Left forelimb (tissue), 1 donor: ENCODE measurements around the gene ZNF254.
"Not testable (repeated sequence)": the region's sequence is repeated elsewhere in the genome, so short reads cannot be mapped to it uniquely, and the experiment has no call there.

Experiments used
- DNase-seq: peaks from one replicate; pipeline ENCODE4 v3.0.0-alpha.2; 2018; ENCODE audit warnings: low spot score

ZNF254 gene

DNA sequence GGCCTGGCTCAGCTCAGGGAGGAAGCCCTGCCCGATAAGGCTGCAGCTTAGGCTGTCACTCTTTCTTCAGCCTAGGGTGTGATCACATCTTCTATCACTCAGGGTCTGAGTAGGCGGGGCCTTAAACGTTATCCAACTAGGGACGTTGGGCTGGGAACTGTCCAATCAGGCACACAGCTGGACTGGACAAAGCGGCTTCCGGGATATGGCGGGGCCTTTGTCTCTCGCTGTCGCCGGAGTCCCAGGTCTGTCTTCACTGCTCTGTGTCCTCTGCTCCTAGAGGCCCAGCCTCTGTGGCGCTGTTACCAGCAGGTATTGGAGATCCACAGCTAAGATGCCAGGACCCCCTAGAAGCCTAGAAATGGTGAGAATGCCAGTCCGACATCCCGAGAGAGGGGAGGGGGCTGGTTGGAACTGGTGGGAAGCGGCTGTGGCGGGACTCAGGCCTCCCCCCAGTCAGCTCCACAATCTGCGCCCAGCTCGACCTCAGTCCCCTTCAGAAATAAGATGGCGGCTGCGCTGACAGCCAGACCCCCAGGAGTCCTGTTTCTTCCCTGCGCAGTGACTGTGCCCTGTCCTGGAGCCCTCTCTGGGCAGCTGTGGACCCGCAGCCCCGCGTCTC lies at the start of gene ZNF254:
TSS of gene ZNF254 (plus strand) at position 214 of the 622 bp plus-strand sequence. CDS start at position 335, 121 bp downstream.
- DNase-seq: peak; percentile 93

DNA sequence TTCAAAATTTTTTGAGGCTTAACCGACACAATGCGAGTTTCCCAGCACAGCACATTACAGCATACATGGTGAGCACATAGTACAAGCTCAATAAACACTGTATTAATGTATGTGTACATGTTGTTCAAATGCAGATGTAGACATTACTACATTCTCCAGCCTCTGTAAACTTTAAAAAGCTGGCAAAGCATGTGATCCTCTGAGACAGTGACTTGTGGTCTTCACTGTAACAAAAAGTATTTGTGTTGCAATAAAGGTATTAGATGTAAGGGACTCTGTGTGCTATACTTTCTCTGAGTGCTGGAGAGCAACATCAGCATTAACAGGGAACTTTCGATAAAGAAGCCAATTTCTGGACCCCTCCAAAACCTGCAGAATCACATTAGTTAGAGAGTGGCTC lies 46.4 kb upstream of the ZNF254 start:
- no peak for DNase-seq

DNA sequence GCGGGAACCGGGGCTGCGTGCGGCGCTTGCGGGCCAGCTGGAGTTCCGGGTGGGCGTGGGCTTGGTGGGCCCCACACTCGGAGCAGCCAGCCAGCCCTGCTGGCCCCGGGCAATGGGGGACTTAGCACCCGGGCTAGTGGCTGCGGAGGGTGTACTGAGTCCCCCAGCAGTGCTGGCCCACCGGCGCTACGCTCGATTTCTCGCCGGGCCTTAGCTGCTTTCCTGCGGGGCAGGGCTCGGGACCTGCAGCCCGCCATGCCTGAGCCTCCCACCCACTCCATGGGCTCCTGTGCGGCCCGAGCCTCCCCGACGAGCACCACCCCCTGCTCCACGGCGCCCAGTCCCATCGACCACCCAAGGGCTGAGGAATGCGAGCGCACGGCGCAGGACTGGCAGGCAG lies 45.7 kb upstream of the ZNF254 start:
- DNase-seq: not testable (repeated sequence)

DNA sequence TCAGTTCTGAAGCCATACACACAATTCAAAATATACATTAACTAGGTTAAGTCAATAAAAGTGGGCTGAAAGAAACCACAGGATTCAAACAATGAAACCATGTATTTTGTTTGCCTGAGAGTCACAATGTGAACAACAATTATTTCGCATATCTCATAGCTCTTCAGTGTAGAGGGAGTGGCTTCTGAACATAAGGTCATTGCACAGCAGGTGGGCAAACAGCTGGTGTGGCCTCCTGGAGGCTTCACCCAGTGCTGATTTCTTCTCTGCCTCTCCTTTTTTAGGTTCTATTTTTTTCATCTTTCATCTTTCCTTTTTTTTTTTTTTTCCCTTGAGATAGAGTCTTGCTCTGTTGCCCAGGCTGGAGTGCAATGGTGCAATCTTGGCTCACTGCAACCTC lies 40.4 kb upstream of the ZNF254 start:
- no peak for DNase-seq

DNA sequence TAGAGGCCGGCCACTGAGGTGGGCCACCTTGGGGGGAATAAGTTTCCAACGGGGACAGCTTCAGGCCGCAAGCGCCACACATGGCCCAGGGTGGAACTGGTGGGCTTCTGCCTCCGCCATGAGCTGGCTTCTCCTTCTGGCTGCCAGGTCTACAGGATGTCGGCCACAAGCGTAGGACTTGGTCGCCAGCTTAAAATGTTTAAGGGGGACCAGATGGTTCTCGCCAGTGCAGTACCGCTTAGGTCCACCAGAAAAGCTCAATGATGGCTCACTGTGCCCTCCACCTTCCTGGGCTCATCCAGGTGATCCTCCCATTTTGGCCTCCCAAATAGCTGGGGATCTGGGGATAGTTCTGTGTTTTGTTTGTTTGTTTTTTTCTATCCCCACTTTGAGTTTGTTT lies 38.7 kb upstream of the ZNF254 start:
- no peak for DNase-seq

DNA sequence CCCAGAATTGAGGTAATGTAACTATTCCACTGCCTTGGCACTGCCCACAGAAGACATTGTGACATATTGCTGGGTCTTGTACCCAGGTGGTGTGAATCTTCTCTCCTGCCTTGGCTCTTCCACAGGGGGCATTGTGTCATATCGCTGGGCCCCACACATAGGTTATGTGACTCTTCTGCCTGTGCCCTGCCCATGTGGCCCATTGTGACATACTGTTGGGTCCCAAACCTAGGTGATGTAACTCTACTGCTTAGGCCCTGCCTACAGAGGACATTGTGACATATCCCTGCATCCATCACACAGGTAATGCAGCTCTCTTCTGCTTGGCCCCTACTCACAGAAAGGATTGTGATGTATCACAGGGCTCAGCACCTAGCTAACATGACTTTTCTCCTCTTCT lies 37.5 kb upstream of the ZNF254 start:
- DNase-seq: no peak

DNA sequence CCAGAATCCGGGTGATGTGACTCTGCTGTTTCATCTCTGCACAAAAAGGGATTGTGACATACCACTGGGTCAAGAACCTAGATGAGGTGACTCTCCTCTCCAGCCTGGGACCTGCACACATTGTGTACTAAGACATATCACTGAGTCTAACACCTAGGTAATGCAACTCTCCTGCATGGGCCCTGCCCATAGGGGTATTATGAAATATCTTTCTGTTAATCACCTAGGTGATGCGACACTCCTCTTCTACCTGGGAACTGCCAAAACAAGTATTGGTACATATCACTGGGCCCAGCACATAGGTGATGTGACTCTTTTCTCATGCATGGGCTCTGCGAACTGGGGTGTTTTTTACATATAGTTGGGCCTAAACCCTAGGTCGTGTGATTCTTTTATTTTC lies 35.5 kb upstream of the ZNF254 start:
- no peak for DNase-seq

DNA sequence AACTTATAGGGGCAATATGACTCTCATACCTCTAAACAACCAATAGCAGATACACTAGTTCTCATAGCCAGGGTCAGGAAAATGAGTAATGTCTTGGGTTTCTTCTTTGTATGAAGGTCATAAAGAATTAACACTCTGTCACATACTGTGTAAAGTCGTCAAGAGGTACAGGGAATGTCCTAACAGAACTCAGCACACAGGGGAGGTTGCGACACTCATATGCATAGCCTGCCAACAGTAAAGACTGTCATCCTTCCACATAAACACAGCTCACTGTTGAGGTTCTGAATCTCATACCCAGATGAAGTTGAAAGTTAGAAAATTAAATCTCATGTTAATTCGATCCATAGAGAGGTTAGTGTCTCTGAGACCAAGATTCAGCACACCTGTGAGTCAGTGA lies 34.2 kb upstream of the ZNF254 start:
- DNase-seq: no peak

DNA sequence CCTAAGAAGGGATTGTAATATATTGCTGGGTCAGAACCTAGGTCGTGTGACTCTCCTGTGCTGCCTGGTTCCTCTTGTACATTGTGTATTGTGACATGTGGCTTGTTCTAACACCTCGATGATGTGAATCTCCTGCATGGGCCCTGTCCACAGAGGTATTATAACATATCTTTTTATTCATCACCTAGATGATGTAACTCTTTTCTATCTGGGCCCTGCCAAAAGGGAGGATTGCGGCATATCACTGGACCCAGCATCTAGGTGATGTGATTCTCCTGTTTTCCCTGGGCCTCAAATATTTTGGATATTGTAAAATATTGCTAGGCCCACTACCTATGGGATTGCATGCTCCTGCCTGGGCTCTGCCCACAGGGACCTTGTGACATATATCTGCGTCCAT lies 33.4 kb upstream of the ZNF254 start:
- no peak for DNase-seq

DNA sequence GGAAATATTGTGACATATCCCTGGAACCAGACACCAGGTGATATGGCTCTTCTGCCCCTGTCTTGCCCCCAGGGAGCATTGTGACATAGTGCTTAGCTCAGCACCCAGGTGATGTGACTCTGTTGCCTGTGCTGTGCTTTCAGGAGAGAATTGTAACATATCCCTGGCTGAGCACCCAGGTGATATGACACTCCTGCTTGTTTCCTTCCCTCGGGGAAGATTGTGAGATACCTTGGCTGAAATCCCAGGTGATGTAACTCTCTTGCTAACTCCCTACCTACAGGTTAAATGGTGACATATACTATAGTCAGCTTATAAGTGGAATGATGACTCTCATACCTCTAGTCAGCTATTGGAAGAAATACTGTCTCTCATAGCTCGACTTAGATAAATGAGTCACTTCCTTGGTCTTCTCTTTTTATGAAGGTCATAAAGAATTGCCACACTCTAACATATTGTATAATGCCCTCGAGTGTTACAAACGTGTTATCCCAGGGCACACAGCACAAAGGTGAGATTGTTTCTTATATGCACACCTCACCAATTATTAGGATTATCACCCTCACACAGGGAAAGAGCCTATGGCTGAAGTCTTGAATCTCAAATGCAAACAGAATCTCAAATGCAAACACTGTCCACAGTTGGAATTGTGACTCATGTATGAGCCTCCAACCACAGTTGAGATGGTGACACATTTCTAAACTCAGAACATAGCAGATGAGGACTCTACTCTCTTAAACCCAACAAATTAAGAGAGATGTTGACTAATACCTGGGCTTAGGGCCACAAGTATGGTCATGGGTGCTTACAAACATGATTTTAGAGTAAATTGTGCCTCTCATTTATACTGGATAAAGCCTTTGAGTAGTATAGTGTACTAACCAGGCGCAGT lies 32.7 kb upstream of the ZNF254 start:
- no peak for DNase-seq

DNA sequence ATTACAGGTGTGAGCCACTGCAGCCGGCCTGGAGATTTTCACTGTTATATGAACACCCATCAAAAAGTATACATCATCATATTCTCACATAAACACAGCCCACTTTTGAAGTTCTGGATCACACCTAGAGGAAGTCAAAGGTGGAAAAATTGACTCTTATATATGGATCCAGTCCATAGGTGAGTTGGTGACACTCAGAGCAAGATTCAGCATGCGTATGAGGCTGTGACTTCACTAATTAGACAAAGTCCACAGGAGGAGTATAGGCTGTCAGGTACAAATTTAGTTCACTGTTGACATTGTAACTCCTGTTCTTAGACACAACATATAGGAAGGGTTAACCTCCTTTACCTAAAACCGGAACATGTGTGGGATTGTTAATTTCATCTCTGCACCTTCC lies 31.4 kb upstream of the ZNF254 start:
- no peak for DNase-seq

DNA sequence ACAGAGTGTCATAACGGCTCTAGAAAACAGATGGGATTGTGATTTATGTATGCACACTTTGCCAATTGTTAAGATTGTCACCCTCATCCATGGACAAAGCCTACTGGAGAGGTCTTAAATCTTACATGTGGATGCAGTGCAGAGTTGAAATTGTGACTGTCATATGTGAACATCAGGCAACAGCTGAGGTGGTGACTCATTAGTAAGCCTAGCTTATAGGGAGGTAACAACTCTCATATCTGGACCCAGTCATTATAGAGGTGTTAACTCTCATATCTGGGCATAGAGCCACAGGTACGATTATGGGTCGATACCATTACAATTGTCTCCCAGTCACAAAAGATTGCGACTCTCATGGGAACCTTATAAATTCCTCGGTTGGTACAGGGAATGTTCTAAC lies 29.8 kb upstream of the ZNF254 start:
- DNase-seq: no peak

DNA sequence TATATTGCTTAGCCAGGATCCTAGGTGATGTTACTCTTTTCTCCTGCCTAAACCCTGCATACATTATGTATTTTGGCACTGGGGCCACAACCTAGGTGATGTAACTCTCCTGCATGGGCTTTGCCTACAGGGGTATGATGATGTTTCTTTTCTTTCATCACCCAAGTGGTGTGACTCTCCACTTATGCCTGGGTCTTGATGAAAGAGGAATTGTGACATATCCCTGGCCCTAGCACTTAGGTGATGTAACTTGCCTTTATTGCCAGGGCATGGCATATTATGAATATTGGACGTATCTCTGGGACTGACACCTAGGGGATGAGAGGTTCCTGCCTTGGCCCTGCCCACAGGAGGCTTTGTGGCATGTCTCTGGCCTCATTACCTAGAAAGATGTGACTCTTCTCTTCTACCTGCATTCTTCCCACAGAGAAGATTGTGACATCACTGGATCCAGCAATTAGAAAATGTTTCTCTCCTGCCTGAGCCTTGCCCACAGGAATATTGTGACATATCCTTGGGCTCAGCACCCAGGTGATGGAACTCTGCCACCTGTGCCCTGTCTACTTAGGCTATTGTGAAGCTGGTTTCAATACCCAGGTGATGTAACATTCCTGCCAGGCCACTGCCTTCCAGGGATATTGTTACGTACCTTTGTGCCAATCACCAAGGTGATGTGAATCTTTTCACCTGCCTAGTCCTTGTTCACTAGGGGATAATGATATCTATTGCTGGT lies 27.3 kb upstream of the ZNF254 start:
- no peak for DNase-seq

DNA sequence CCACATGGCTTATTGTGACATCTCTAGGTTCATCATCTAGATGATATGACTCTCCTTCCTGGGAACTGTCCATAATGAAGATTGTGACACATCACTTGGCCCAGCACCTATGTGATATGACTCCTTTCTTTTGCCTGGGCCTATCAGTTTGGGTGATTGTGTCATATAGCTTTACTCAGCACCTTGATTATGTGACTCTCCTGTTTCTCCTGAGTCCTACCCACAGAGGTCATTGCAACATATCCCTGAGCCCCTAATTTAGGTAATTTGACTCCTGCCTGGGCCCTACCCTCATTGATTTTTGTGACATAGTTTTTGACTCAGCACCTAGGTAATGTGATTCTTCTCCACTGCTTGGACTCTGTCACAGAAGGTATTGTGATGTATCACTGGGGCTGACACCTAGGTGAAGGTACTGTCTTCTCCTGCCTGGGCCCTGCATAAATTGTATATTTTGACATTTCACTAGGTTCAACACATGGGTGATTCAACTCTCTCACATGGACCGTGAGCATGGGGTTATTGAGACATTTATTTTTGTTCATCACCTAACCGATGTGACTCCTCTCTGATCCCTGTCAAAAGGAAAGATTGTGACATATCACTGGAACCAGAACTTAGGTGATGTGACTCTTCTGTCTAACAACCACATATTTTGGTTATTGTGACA lies 26.2 kb upstream of the ZNF254 start:
- no peak for DNase-seq

DNA sequence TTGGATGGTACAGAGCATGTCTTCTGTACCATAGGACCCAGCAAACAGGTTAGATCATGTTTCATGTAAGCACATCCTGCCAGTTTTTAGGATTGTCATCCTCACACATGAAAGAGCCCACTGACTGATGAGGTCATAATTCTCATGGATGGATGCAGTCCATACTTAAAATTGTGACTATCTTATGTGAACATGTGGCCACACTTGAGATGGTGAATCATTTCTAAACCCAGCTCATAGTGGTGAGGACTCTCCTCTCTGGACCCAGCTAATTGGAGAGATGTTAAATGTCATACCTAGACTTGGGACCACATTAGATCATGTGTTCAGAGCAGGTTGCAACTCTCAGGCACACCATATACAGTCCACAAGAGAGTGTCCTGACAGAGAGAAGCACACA lies 24.8 kb upstream of the ZNF254 start:
- no peak for DNase-seq

DNA sequence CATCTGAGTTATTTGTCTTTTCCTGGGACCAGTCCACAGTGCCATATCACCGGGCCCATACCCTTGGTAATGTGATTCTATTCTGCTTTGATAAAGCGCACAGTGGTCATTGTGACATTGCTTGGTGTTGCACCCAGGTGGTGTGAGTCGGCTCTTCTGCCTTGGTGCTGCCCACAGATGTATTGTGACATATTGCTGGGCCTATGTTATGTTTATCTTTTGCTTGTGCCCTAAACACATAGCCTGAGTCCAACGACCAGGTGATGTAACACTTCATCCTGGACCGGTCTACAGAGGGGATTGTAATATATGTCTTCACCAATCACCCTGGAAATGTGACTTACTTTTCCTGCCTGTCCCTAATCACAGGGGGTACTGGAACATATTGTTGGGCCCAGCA lies 23.7 kb upstream of the ZNF254 start:
- DNase-seq: no peak

DNA sequence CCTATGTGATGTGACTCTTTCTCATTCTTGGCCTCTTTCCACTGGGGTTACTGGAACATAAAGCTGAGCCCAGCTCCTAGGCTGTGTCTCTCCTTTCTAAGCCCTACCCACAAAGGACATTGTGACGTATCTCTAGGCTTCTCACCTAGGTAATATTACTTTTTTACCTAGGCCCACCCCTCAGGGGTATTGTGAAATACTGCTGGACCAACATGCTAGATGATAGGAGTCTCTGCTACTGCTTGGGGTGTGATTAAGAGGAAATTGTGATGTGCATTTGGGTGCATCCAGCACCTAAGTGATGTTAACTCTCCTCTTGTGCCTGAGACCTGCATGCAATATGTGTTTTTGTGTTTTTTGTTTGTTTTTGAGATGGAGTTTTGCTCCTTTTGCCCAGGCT lies 22.8 kb upstream of the ZNF254 start:
- DNase-seq: no peak

DNA sequence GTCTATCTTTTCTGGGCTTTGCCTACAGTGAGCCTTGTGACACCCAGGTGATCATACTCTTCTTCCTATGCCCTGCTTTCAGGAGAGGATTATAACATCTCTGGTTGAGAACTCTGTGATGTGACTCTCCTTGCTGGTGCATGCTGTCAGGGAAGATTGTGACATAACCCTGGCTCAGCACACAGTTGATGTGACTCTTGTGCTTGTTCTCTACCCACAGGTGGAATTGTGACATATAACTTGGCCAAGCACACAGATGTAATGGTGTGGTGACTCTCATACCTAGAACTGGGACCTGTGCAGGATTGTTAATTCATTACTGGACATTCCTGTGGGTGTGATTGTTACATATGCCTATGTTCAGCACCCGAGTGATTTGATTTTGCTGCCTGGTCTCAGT lies 21.7 kb upstream of the ZNF254 start:
- no peak for DNase-seq

DNA sequence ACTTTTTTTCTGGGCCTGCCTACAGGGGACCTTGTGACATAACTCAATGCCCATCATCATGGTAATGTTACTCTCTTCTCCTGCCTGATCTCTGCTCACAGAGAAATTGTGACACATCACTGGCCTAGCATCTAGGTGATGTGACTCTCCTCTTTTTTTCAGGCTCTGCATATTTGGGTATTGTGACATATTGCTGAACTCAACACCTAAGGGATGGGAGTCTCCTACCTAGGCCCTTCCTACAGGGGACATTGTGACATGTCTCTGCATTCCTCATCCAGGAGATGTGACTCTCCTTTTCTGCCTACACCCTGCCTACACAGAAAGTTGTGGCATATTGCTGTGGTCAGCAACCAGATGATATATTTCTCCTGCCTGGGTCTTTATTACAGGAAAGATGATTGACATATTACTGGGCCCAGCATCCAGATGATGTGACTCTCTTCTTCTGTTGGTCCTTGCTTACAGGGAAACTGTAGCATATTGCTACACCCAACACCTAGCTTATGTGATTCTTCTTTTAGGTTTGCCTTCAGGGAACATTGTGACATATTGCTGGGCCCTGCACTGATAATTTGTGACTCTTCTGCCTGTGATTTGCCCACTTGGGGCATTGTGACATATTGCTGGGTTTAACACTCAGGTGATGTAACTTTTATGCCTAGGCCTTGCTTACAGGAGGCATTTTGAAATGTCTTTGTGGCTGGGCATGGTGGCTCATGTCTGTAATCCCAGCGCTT lies 21.0 kb upstream of the ZNF254 start:
- no peak for DNase-seq

DNA sequence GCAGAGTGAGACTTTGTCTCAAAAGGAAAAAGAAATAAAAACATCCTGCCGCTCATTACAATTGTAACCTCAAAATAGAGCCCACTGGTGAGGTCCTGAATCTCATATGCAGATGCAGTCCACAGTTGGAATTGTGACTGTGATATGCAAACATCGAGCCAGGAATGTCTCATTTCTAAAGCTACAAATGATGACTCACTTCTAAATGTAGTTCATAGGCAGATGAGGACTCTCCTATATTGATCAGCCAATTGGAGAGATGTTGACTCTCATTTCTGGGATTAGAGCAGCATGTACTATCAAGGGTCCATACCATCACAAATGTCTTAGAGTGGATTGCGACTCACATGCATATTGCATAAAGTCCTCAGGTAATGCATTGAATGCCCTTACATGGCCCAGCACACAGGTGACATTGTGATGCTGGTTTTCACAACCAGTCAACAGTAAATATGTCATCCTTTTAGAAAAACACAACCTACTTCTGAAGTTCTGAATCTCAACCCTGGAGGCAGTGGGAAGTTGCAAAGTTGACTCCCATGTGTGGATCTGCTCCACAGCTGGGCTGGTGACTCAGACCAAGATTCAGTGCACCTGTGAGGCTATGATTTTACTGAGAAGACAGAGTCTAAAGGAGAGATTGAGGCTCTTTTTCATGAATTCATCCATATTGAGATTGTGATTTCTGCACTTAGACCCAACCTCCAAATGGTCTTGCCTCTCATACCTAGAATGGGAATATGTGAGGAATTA lies 16.9 kb upstream of the ZNF254 start:
- DNase-seq: no peak

DNA sequence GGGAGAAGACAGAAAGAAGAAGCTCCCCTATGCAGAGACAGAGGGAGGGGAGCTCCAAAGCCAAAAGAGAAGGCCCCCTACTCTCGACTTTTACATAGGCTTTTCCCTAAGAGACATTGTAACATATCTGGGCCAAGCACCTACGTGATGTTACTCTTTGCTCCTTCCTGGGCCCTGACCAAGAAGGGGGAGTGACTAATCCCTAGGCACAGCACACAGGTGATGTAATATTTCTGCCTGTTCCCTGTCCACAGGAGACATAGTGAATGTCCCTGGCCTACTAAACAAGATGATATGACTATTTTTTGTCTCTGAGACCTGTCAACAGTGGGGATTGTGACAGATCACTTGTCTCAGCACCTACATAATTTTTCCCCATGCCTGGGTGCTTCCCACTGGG lies 15.9 kb upstream of the ZNF254 start:
- no peak for DNase-seq
